ENCODE data around the gene LRRC75B.
"Not testable (repeated sequence)": the region's sequence is repeated elsewhere in the genome, so short reads cannot be mapped to it uniquely, and the experiment has no call there.

The LRRC75B gene

DNA sequence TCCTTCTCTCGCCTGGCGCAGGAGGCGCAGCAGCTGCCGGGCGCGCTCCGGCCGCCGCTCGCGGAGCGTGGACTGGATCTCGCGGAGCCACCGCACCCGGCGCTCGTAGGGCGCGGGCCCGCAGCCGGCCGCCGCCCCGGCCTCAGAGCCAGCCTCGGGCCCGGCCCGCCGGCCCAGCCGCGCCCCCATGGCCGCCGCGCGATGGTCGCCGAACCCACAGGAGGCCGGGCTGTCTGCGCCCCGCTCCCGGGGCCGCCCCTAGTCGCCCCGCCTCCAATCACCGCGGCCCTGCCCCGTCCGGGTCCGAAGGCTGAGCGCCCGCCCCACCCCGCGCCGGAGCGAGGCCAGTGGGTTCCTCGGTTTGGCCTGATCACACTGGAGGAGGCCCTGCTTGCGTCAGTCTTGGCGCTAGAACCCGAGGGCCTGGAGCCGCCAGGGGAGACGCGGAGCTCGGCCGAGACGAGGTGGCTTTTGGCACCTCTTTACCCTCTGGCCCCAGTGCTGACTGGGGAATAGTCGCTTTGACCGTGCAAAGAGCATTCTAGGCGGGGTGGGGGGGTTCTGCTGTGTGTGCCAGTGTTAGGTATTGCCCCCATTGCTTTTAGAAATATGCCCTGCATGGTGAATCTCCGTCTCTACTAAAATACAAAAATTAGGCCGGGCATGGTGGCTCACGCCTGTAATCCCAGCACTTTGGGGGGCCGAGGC, at the start of gene LRRC75B:
LRRC75B (minus strand) TSS at position 223 of the 708 bp plus-strand sequence; CDS start at position 189, 34 bp downstream.
- peak; percentile 11 for DNase-seq (ENCODE audit: low read depth)

- DNase-seq (ENCODE audit: low read depth), result not testable (repeated sequence)
These were observed 49.4 kb upstream of the LRRC75B start for GRCh38 chr22:24642307-24642706.

DNA sequence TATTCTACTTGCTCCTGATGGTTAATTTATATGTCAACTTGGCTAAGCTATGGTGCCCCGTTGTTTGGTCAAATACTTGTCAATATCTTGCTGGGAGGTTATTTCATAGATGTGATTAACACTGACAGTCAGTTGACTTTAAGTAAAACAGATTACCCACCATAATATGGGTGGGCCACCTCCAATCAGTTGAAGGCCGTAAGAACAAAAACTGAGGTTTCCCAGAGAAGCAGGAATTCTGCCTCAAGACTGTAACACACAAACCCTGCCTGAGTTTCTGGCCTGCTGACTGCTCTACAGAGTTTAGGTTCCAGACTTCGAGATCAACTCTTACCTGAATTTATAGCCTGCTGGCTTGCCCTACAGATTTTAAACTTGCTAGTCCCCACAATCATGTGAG, 43.6 kb upstream of the LRRC75B start:
- not testable (repeated sequence) for DNase-seq (ENCODE audit: low read depth)

- DNase-seq (ENCODE audit: low read depth), result not testable (repeated sequence)
These were observed 42.0 kb upstream of the LRRC75B start for GRCh38 chr22:24634776-24635389.

GRCh38 chr22:24633231-24634023, 40.6 kb upstream of the LRRC75B start:
- not testable (repeated sequence) for DNase-seq (ENCODE audit: low read depth)

DNA sequence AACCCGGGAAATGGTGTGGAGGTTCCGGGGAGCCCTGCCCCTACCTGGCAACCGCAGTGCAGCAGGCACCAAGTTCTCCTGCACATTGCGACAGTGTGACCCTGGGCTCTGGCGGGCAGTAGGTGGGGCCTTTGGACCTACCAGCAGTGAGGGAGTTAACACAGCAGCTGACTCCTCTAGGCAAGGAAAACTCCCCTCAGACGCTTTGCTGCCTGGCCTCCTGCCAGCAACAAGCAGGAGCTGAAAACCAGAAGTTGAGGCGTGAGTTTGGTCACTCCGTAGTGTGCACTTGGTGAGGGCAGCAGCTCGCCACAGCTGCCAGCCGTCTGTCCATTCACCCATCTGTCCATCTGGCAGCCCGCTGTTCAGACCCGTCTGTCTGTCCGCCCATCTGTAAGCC, 39.8 kb upstream of the LRRC75B start:
- DNase-seq (ENCODE audit: low read depth), result not testable (repeated sequence)

DNA sequence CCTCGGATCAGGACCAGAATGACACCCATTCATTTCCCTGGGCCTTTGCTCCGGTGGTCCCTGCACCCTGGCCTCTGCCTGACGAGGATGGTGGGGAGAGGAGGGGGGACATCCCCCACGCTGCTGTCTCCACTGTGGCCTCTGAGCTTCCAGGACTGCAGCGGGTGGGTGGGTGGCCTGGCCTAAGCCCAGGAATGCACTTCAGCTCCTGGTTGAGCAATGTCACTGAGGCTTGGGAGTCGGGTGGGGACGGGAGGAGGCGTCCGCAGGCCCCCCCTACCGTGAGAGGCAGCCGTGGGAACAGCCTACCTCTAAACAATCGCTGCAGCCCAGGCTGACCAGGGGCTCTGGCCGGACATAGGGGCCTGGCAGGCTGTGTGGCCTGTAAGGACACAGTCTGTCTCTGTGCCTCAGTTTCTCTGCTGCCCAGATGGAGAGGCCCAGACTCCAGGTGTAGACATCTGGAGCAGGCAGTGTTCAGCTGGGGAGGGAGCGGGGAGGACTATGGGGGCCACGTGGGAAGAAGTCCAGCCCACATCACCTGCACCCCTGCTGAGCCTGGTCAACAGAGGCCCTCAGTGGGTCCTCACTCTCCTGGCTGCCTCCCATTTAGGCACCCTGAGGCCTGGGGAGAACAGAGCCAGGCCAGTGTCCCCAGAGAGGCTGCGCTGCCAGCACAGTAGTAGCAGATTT, 38.7 kb upstream of the LRRC75B start:
- not testable (repeated sequence) for DNase-seq (ENCODE audit: low read depth)

- DNase-seq (ENCODE audit: low read depth), result not testable (repeated sequence)
These were observed 38.0 kb upstream of the LRRC75B start for GRCh38 chr22:24630812-24631427.

DNA sequence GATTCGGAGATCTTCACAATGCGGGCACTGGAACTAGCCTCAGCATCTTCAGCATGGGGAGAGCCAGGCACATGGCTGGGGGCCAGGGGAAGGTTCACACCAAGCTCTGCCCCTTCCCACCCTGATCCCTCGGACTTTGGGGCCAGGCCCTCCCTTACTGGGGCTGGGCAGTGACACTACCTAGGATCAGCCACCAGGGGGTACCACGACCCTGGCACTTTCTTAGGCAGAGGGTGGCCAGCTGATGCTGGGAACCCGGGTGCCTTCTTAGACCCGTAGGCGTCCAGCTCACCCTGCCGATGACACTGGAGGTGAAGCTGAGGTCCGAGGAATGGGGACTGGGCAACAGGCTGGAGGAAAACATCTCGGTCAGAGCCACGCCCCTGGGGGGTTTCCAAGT, 36.2 kb upstream of the LRRC75B start:
- DNase-seq (ENCODE audit: low read depth), result not testable (repeated sequence)

GRCh38 chr22:24627911-24628310, 35.0 kb upstream of the LRRC75B start:
- DNase-seq (ENCODE audit: low read depth), result not testable (repeated sequence)

DNA sequence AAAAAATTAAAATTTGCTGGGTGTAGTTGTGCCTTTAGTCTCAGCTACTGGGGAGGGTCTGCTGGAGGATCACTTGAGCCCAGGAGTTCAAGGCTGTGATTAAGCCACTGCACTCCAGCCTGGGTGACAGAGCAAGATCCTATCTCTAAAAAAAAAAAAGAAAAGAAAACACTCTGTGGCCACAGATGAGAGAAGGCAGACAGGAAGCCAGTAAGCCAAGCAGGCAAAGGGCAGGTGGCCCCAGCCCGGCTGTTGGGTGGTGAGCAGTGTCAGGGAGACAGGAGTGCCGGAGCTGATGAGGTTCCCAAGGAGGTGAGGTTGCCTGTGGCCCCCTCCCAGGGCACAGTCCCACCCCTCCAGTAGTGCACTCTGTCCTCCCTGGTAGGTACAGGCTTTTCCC, 29.7 kb upstream of the LRRC75B start:
- DNase-seq (ENCODE audit: low read depth), result not testable (repeated sequence)

DNA sequence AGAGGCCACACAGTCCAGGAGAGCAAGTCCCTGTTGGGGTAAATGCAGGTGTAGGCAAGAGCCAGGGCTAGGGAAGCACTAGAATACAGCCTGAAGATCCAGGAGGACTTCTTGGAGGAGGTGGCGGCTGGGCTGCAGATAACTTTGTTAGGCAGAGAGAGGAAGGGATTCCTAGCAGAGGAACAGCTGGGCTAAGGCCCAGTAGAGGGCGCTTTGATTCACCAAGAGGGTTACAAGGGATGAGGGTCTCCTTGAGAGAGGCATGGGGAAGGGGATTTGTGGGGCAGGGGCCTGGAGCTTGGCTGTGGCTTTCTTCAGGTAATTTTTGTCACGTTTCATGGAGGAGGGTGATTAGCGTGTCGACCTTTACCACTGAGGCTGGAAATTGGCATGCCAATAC, 28.4 kb upstream of the LRRC75B start:
- DNase-seq (ENCODE audit: low read depth), result not testable (repeated sequence)

GRCh38 chr22:24614794-24615193, 21.9 kb upstream of the LRRC75B start:
- DNase-seq (ENCODE audit: low read depth), result not testable (repeated sequence)

DNA sequence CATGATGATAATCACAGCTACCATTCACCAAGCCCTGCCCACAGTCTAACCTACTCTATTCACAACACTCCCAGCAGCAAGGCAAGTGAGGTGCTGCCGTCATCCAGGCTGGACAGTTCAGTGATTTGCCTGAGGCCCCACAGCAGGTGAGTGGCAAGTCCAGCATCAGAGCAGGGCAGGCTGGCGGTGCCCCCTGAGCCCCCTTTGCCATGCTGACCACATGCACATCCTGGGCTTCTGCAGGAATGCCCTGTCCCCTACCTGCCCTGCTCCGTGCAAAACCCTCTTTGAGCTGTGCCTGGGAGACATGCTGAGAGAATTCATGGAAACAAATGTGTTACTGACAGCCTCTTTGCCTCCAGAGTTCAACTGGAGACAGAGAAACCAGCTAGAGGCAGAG, 17.0 kb upstream of the LRRC75B start:
- not testable (repeated sequence) for DNase-seq (ENCODE audit: low read depth)

GRCh38 chr22:24608327-24608726, 15.5 kb upstream of the LRRC75B start:
- not testable (repeated sequence) for DNase-seq (ENCODE audit: low read depth)

DNA sequence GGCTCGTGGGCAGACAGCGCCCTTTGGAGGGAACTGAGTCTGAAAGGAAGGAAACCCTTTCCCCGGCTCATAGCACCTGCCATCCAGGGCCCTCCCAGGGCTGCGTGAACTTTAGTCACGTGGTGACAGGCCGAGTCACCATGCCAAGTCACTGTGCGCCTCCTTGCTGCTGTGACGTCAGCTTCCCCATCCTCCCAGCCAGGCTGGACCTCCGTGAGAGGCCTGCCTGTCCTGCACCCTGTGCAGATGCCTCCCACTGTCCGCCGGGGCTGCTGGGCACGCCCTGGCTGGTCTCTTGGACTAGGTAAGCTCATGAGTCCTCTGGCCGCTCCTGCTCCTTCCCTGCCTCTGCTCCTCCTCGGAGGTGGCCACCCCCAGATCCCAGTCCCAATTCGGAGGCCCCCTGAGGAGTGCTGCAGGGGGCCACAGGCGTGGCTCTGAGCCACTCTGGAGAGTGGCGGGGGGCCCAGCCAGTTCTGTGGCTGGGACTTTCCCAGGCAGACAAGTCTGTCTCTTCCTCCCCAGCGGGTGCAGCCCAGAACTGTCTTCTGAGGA, 14.6 kb upstream of the LRRC75B start:
- not testable (repeated sequence) for DNase-seq (ENCODE audit: low read depth)

DNA sequence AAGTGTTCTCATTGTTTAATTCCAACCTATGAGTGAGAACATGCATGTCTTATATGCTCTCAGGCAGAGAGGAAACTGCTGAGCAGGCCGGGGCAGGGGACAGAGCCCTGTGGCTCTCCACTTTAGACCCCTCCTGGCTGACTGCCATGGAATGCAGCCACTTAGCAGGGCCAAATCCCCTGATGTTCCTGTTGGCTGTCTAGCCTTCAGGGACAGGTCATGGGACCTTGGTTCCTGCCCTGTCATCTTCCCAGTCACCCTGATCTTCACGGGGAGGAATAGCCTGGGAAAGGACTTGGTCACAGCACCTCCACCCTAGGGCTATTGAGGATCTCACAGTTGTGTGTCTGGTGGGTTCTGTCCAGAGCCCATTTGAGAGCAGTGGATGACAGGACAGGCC, 13.5 kb upstream of the LRRC75B start:
- DNase-seq (ENCODE audit: low read depth), result not testable (repeated sequence)

DNA sequence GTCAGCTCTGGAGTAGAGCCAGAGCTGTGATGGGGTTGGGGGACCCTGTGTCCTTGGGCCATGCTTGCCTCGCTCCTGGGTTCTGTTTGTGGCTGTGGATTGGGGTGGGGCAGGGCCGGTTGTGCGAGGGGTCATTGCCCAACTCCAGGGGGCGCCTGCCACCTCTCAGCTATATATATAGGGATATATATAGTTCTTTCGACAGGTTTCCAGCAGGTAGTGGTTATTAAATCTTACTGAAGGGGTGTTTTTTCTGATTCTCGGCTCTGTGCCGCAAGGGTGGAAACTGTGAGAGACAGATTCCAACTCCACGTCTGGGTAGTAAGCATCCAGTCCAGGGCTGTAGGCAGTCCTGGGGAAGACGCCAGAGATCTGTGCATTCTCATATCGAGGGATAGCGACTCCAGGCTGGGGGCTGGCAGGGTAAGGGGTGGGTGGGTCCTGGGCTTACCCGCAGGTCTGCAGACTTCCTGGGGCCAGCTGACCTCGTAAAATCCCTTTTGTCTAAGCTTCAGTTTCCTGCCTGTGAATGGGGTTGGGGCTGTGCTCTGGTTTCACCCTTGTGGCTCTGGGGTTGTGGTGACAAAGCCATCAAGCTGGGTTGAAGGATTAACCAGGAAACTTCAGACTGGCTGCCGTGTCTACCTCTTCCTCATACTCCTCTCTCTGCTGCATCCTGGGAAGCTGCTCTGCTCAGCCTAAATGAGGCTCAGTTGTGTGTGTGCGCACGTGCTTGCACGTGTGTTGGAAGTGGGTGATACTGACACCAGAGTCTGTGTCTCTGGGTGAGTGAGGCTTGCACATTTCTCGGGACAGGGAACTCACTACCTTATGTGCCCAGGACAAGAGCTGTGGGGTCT, 11.1 kb upstream of the LRRC75B start:
- not testable (repeated sequence) for DNase-seq (ENCODE audit: low read depth)

GRCh38 chr22:24602847-24603769, 10.2 kb upstream of the LRRC75B start, which contains the start of gene GGT1:
TSS of gene GGT1 (plus strand) at chr22:24603193. CDS start at chr22:24611082, 7,889 bp downstream.
- DNase-seq (ENCODE audit: low read depth), result not testable (repeated sequence)
